SHP77 treated with DMSO at 0.1 percent for 48 hours (cell line): ENCODE measurements around the gene CENPP.

Experiments
- DNase-seq: peaks from one replicate; lab custom pipeline; 2025; lab: John Stamatoyannopoulos, UW

Gene CENPP

DNA sequence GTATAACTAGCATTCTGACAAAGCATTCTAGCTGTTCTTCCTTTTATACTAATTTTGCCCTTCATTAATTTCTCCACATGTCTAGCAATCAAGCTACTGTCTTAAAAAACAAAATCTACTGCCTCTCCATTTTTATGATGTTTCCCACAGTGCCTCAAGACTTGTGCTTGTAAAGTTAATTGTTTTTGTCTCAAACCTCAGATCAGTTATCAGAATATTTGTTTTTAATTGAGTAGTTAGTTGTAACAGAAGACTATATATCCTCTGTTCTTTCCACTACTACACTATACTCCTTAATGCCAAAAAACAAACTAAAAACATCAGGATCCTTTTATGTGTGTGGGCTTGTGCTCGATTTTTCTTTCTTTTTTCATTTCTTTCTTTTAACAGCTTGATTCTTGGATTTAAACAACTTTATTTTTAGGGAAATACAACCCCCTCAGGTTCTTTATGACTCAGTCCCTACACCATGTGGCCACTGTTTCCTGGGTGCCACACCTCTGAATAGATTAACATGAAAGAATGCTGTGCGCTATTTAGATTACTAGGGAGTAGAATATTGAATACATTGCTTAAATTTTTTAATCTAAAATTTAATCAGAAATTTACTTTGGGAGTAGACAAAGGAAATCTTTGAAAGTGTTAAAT is 155.4 kb downstream of the CENPP start:
- DNase-seq, result no peak

DNA sequence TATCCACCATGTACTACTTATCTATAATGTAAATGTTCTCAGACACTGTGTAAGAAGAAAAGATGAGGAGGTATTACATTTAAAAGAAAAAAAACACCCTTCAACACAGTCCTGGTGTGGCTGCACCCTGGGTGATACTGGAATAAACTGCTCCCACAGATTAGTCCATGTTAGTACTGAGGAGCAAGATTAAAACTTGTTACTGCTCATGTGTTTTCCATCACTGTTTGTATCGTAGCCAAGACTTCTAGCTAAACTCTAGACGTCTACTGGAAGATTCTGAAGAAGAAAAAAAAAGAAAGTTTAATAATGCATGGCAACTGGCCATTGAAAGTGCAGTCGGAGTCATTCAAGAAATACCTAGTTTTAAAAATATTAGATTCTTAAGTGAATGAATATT is 156.6 kb downstream of the CENPP start, which contains the start of gene ASPN:
Gene ASPN (minus strand): TSS at position 178 of the 400 bp plus-strand sequence.
- no peak for DNase-seq

DNA sequence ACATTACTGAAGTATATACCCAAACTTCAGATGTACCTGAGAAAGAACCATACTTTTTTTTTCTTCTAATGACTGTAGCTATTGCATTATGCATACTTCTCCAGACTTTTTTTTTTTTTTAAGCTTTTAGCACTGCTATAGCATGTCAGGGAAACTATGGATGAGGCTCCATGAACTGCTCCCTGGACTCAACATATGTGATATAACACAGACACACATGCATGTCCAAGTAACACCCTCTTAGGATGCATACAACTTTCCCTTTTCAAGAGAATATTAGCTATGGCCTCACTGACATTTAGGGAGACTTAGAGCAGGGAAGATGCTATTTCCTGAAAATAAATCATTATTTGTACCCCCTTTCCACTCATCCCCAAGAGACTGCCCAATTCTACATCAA is 157.1 kb downstream of the CENPP start:
- no peak for DNase-seq

DNA sequence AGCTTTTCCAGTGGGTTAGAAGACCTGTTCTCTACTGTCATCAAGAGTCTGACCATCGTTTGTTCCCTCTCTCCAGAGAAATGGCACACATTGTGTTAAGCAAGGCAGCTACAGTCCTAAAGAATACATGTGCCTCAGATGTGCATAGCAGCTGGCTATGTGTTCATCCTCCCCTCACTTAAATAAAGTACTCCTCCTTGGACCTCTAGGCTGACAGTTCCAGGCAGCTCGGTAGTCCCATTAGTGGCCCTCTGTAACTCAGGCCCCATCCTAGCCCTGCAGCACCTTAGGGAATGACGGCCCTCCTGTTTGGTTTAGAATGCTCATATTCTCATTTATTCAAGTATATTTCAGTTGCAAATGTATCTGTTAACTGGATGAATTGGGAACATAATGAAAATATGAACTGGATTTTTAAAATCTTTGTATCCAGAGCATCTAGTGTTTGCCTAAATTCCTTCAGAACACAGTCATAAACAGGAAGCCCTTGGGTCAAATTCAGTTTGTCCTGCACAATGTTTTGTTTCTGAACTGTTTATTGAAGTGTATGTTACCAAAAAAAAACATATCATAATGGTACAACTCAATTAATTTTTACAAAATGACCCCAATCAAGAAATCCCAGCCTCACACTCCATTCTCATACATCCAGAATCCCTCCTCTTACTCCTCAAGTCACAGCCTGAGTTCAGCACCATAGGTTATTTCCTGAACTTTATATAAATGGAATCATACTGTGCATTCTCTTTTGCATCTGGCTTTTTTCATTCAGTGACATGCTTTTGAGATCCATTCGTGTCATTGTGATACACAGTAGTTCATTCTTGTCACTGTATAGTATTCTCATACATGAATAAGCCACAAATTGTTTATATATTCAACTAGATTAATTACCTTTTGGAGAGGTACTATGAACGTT is 158.1 kb downstream of the CENPP start:
- no peak for DNase-seq

DNA sequence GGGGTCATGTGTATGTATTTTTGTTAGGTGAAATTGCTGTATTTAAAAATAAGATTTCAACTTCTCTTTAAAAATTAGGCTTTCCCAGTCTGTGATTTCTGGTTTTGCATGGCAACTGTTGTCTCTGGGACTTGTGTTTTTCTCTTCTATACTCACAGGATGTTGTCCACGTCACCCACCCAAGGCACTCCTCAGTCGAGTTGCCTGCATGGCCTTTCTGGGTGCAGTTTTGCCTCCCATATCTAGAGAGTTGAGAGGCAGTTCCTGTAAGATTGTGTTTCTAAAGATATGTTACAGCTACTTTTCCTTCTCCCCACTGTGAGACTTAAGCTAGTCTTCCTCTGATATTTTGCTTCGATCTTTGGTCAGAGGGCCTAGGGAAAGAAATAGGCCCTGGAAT is 158.8 kb downstream of the CENPP start:
- no peak for DNase-seq

DNA sequence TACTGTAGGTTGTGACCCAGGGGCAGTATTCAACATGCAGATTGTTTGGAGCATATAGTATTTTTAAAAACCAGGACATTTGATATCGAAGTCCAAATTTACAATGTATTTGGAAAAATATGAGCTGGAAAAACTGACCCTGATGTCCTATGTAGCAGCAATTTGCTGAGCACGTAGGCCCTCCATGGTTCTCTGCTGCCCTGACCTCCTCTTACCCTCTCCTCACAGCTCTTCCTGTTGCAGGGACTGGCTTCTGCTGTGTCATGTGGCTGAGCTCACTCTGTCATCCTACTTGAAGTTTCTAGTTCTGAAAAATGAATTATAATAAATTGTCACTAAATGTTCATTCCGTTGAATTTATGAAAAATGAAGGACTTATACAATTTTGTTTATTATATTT is 160.6 kb downstream of the CENPP start:
- no peak for DNase-seq

DNA sequence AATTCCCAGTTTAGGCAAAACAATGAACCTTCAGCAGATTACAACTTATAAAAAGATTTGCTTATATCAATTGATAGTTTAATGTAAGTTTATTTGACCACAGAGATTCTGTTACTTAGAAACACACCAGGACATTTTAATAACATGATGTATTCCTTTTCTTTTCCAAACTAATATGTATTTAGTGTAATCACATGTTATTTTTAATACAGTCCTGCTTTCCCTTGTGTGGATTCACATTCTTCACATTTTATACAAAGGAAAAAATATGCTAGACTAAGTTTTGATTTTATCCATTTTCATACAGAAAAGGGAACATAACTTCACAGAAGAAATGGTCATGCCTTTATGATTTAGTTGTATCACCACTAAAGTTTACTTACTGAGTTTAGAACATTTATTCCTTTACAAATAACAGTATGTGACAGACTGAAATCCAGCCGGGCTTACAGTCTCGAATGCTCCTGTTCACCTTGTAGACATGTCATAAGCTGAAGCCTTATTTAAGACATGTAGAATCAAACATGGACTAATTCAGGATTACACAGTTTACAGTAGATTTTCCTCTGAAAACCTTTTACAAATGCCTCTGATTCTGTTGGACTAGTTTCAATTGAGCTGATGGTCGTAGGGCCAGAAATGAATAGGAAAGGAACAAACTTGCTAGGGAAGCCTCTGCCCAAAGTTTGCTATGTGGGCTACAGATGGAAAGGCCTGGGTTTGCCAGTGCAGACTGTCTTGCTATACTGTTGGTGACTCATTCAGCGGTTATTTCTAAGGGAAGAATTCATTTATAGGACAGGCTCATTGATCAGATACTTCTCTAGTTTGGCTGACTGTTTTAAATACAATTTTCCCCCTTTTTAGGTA is 163.2 kb downstream of the CENPP start:
- no peak for DNase-seq

DNA sequence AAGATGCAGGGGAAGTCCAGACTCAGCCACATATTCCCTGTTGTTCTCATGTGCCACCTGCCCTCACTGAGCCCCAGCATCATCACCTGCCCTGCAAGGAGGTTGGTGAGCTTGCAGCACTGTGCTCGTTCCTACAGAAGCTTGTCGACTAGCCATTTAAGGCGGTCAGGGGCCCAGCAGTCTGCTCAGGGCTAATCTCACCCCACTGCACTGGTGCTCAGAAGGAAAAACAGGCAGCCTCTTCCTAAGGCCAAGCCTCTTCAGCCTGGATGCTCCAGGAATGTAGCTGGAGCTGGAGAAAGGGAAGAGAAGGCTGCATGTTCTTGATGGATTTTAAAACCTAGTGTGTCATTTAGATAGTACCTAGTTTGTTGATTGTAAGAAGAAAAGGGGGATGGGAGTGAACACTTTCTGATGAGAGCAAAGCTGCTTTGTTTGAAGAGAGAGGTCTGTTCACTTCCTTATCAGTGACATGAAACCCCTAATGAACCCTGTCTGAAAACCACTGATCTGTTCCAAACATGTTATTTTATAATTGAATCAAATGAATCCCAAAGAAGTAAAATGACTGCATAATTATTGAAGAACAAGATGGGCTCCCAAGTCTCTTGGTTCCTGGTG is 167.1 kb downstream of the CENPP start:
- no peak for DNase-seq

DNA sequence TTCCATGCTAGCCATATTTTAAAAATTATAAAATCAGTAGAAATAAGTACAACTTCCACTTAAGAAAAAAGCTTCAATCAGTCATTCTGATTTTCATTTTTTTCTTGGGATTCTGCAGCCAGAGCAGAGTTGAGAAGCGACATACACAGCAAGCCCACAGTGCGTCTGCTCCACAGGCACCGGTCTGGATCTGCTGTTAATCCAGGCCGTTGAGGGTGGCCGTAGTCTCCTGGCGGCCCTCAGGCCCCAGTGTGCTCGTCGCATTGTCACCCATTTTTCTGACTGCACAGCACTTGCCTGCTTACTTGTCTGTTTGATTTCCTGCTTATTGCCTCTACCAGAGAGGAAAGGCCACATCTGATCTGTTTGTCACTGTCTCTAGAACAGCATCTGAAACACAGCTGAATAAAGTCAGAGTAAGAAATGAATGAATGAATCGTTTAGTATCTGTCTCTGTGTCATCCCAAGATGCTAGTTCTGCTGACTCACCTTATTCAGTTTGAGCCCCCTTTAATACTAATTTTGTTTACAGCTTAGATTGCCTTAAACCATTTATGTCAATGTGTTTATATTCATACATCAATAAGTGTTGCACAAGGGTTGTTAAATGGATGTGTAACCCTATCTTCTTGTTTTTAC is 168.1 kb downstream of the CENPP start:
- DNase-seq, result no peak

DNA sequence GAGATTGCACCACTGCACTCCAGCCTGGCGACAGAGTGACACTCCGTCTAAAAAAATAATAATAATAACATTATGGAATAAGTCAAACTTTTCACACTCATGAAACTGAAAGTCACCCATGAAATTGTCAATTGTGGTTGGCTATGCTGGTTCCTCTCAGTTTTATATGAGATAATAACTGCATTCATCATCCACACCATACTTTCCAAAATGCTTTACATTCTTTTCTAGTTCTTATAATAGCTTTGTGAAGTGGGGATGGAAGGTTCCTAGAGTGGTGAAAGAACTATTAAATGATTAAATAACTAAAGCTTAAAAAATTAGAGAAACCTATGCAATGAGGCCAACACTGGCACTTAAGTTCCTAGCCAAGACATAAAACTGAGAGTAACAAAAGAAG is 169.1 kb downstream of the CENPP start:
- DNase-seq, result no peak

DNA sequence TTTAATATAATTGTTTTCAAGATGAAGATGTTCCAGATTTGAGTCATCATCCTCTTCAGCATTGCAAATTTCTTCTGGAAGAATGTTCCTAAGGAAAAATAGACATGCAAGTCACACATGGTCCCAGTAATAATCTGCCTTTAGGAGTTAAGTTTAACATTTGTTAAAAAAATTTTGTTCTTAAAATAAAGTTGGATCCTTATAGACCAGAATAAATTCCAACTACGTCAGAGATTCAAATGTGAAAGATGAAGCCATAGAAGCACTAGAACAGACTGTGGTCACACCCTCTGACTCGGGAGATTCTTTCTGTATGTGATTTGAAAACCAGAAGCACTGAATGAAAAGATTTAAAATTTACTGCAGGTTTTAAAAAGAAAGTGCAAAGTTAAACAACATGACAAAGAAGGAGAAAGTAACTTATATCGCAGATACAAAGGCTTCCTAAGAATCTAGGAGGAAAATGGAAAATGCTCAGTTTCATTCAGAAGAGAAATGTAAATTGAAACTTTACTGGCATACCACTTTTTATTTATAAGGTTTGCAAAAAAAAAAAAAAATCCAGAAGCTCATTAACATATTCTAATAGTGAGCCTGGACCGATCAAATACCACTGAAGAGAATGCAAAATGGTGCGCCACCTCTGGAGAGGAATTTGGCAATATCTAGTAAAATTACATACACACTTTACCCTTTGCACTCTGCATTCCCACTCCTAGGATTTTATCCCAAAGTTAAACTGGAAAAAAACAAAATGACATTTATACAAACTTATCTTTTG is 170.8 kb downstream of the CENPP start:
- DNase-seq, result no peak

DNA sequence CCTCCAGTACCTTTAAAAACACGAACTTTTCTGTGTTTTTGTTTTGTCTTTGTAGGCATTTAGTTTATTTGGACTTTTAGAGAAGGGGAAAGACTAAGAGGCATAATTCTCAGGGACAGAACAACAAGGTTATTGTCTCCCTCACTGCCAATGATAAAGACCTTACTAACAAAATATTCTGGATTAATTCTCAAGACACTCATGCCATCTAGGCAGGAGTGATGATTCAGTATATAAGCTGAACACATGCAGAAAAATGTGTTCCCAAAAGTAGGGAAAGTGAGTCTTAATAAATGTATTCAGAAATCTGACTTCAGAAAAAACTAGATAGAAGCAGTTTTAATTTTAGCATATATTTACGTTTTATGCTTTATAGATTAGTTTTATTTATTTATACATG is 173.9 kb downstream of the CENPP start:
- DNase-seq, result no peak

DNA sequence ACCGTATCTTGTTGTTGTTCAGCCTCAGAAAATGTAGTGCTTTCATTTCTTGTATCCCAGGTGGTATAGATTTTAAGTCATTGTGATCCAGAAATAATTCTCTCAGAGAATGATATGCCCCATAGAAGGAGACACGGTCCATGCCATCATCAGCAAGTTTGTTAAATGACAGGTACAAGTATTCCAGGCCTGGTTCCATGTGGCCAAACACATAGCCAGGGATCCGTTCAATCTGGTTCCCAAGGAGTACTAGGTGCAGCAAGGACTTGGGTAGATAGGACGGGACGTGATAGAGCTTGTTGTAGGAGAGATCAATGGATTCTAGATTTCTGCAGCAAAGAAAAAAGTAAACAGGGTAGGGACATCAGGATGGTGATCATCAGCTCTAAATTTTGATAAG is 175.0 kb downstream of the CENPP start:
- DNase-seq, result no peak

DNA sequence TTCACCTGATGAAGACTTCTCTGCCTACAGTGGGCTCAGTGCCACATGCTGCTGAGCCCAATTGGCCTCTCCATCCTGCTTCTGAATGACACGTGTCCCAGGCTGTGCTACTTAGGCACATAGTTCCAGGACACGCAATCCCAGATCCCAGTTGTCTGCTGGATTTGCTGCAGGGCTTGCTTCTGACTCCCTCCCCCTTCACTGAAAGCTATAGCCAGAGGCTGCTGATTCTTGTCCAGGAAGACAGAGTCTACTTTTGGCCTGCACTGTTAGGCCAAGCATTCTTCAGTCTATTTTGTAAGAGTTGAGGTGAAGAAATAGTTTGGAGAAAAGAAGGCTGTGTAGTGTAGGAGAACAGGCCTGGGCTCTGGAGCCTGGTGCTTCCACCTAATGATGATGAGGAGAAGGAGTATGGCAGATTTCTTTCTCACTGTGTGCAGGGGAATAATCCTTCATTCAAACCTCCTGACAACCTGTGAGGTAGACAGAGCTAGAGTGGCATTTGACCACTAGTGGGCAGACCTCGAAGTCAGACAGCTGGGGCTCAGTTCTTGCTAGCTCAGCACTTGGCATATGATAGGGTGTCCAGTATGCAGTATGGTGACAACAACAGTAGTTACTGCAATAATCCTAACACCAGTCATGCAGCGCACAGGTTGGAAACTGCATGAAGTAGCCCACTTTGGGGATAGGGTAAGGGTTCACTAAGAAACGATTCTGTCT is 176.1 kb downstream of the CENPP start:
- peak; percentile 16 for DNase-seq

DNA sequence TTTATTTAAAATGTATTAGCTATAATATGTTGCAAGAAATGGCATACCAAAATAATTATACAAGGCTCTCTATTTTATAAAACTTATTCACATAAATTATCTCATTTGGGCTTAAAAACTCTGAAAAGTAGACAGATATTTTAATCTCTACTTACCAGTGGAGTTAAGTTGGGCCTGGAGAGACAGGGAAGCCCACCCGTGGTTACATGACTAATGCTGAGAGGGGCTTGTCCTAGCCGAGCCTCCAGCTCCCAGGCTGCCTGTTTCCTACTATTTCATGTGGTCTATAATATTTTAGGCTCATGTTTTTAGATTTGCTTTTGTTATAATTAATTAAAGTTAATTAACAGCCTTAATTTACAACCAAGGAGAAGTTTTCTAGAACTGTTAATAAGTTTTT is 177.4 kb downstream of the CENPP start:
- no peak for DNase-seq

DNA sequence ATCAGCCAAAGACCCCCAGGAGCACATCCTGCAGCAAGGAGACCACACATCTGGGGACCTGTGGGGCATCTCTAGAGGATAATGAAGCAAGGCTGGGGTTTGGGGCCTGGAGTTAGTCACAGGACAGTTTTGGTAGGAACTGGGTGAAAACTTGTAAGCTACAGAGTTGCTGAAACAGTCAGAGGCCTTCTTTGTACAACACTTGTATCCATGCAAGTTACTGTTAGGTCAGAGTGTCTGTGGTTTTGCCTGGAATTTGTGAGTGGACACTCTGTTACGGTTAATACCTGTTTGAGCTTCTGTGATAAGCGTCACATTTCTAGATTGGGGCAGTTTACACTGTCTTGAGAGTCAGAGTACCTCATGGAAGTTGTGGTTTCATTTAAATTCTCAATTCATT is 179.1 kb downstream of the CENPP start:
- no peak for DNase-seq

DNA sequence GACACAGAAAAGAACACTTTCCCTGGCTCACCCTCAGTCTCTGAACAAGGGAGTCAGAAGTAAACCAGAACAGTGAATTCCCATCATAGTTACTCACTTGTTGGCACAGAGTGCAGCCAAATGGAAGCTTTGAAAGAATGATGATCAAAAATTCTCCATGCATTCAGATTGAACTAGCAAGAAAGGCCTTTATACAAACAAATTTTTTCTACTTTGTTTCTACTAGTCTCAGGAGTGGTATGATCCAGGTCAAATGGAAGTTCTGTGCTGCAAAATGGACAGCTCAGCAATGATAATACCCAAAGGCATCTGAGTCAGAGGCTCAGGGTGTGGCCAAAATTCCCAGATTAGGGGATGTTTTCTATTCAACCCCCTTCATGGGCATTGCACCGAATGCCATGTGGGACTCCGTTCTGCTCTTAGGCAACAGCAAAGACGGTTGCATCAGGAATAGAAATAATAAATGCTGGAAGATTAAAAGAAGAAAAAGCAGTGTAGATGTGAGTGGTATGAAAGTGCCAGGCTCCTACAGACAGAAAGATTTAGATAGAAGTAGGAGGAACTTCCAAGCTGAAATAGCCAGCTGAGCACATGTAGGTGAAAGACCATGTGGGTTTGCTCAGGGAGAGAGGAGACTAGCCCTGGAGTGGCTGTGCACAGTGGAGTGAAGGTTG is 180.6 kb downstream of the CENPP start:
- DNase-seq, result no peak

DNA sequence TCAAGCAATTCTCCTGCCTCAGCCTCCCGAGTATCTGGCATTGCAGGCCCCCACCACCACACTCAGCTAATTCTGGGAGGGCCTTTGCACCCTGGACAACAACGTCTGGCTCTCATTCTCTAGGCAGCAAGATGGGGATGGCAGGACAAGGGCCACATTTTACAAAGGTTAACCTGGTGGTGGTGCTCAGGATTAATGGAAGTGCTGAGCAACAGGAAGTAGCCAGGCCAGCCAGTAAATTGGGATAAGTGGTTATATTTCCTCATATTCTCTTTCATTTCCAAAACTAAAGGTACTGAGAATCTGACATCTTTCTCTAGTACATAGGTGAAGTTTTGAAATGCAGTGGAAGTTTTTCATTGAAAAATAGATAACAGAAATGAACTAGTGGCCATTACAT is 181.3 kb downstream of the CENPP start:
- no peak for DNase-seq

DNA sequence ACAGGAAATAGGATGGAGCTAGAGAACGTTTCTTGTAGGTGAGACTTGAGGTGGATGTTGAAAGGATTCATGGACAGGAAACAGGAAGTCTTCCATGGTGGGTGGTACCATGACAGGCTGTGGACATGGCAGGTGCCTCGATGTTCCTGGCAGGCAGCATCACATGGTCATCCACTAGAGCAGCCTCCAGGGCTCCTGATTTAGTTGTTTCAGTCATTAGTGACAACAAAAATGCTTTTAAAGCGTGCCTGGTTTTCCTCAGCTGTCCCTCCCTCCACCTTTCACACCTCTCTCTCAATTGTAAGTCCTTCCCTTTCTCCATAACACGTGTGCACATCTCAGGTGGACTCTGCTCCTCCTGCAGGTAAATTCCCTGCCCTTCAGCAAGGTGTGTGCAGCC is 181.7 kb downstream of the CENPP start:
- no peak for DNase-seq
